Right lobe of liver (tissue), 4 donors: ENCODE results near the gene TEDC2.

ENCODE experiments used
- POLR2A ChIP-seq: fragments of 450-650 bp; IDR thresholded peaks from one replicate; pipeline ENCODE4 v1.6.1; 2017; ENCODE audit warnings: antibody characterized with exemption, mild to moderate bottlenecking
- TF ChIP-seq, protein P1 (sequence below), 4 donors: fragments of 200-600 bp in 3 of 4; fragments of 450-650 bp in 1 of 4; IDR thresholded peaks; one replicate each; pipeline versions ENCODE4 v1.5.1 to v1.8.0; 2016 to 2022; ENCODE audit warnings: antibody characterized with exemption in 4 of 4, mild to moderate bottlenecking in 2 of 4
- donor health status: DM: no; HTN: no; CAD: no.
- donor health status: DM: no; HTN: no; CAD: no.
- donor health status: DM: no; HTN: yes; CAD: no.

DNA sequence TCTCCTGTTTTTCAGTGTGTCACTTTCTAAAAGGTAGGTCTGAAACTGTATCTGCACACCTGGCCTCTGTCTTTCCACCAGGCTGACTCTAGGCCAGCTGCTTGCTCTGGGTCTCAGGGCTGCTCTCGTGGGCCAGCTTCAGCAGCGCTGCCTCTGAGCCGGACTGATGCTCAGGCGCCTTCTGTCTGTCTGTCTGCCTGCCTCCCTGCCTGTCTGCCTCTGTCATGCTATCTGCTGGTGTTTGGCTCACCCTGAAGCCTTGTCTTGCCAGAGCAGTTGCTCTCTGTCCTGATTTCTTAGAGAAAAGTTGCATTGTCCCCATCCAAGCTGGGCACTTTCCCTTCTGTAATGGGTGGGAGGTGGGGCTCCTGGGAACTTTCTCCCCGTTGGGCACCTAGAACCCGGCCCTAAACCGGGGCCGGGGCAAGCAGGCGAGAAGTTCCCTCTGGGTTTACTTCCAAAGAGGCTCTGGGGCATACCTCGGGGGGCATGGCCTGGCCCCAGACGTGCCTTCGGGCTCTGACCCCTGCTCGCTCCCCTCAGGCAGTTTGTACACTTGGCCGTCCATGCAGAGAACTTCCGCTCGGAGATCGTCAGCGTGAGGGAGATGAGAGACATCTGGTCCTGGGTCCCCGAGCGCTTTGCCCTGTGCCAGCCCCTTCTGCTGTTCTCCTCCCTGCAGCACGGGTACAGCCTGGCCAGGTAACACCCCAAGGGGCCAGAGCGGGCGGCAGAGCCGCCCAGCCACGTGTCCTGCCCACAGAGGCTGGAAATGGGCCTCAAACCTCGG lies 38.0 kb downstream of the TEDC2 start:
- TF ChIP-seq POLR2A: no peak
- TF ChIP-seq, protein P1, sequence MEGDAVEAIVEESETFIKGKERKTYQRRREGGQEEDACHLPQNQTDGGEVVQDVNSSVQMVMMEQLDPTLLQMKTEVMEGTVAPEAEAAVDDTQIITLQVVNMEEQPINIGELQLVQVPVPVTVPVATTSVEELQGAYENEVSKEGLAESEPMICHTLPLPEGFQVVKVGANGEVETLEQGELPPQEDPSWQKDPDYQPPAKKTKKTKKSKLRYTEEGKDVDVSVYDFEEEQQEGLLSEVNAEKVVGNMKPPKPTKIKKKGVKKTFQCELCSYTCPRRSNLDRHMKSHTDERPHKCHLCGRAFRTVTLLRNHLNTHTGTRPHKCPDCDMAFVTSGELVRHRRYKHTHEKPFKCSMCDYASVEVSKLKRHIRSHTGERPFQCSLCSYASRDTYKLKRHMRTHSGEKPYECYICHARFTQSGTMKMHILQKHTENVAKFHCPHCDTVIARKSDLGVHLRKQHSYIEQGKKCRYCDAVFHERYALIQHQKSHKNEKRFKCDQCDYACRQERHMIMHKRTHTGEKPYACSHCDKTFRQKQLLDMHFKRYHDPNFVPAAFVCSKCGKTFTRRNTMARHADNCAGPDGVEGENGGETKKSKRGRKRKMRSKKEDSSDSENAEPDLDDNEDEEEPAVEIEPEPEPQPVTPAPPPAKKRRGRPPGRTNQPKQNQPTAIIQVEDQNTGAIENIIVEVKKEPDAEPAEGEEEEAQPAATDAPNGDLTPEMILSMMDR (IDR thresholded peaks at IDR 0.05): no peak
